A549 (cell line): ENCODE measurements around the gene CWF19L2.

Experiments
- E2F6 ChIP-seq: IDR thresholded peaks from 2 replicates; pipeline ENCODE4 v1.6.1; 2012; ENCODE audit warnings: low read depth, borderline replicate concordance
- PHF8 ChIP-seq: fragments of 200-600 bp; sonication (generic); IDR thresholded peaks from 2 replicates; pipeline ENCODE4 v1.6.1; 2016; ENCODE audit warnings: low read depth, mild to moderate bottlenecking, antibody characterized with exemption, moderate library complexity, borderline replicate concordance
- SMC3 ChIP-seq: fragments of >200 bp; sonication (Bioruptor Twin); formaldehyde crosslinking; IDR thresholded peaks from 3 replicates; pipeline ENCODE4 v1.6.1; 2018; ENCODE audit warnings: inconsistent platforms

GRCh38 chr11:107301878-107302277, 155.7 kb downstream of the CWF19L2 start:
- TF ChIP-seq SMC3 = no peak
- no peak for TF ChIP-seq PHF8
- TF ChIP-seq E2F6 = no peak
